Aorta (tissue), 5 donors: Measurements from ENCODE around the gene CRTC1. TPM values are rescaled to one million over a fixed set of nuclear protein-coding genes. Genes with fewer than 3 reads are reported as not detected.

ENCODE experiments used
- ATAC-seq: fragments of 200-7000 bp; cut with Tn5 transposase; one replicate; pipeline ENCODE4 v1.9.1; 2022; ENCODE audit warnings: moderate library complexity; ENCODE audit not compliant: low FRiP score
- DNase-seq, 2 donors: peaks; one replicate each; pipeline ENCODE4 v3.0.0-alpha.2; 2020
- H3K27ac ChIP-seq, 2 donors: one replicate each; pipeline ENCODE4 v1.5.1; 2013; ENCODE audit warnings: low read length in 2 of 2, mild to moderate bottlenecking in 2 of 2, moderate library complexity in 2 of 2, control low read depth in 1 of 2, inconsistent platforms in 1 of 2, low read depth in 1 of 2
- H3K27me3 ChIP-seq, 2 donors: one replicate each; pipeline ENCODE4 v1.6.1; 2013; ENCODE audit warnings: control low read depth in 1 of 2, low read length in 1 of 2, mild to moderate bottlenecking in 1 of 2, moderate library complexity in 1 of 2; ENCODE audit not compliant: insufficient read depth in 2 of 2, control insufficient read depth in 1 of 2
- H3K36me3 ChIP-seq, 2 donors: one replicate each; pipeline ENCODE4 v1.6.1; 2013; ENCODE audit warnings: control low read depth in 1 of 2, low read length in 1 of 2, mild to moderate bottlenecking in 1 of 2; ENCODE audit not compliant: insufficient read depth in 2 of 2, control insufficient read depth in 1 of 2
- H3K4me1 ChIP-seq, 2 donors: one replicate each; pipeline ENCODE4 v1.6.1; 2013; ENCODE audit warnings: low read length in 2 of 2, control low read depth in 1 of 2, mild to moderate bottlenecking in 1 of 2, moderate library complexity in 1 of 2; ENCODE audit not compliant: insufficient read depth in 2 of 2, control insufficient read depth in 1 of 2
- H3K4me3 ChIP-seq, 2 donors: one replicate each; pipeline ENCODE4 v1.5.1; 2013; ENCODE audit warnings: low read length in 2 of 2, control low read depth in 1 of 2, mild to moderate bottlenecking in 1 of 2
- H3K9me3 ChIP-seq: one replicate; pipeline ENCODE4 v1.6.1; 2013; ENCODE audit warnings: mild to moderate bottlenecking, low read length; ENCODE audit not compliant: control insufficient read depth
- WGBS, 2 donors: extraction: QIAGEN DNeasy Blood & Tissue Kit; methylation state at CpG; one replicate each; pipeline ENCODE4 v1.1.7; 2013; 5-methylcytosine and 5-hydroxymethylcytosine counted together
- intact Hi-C, 2 donors: fragments of 100-400 bp; cut with DNase I; formaldehyde crosslinking; loops; one replicate each; pipeline versions ENCODE4 v1.14.2 to v1.15.0; 2022
- polyA plus RNA-seq, 2 donors: library from polyadenylated mRNA; stranded (reverse); fragments of 200-250 nt; gene quantifications; one replicate each; pipeline ENCODE4 v1.2.3, GENCODE V29; 2013
- total RNA-seq, 2 donors: library from RNA; stranded (reverse); fragmentation: NEBNext Ultra II Directional; extraction: Animal tissue kit (Norgen Biotek cat#: 25700); gene quantifications; one replicate each; pipeline ENCODE4 v1.2.1, GENCODE V29; 2021
- donor health status: healthy with polysubstance abuse.
- donor health status: Bipolar disorder and iron deficiency.
- donor health status: DM: no; HTN: no; CAD: no.
- donor health status: DM: no; HTN: no; CAD: no.
- donor health status: DM: yes; HTN: yes; CAD: no.

CRTC1 gene
- total and polyA plus RNA-seq, 4 donors, result 3.6 to 16.5 (median 10.7) TPM

- ATAC-seq (no peak), DNase-seq (no peak)
- no peaks in the 10 kb centered on the region for H3K36me3 ChIP-seq
- intact Hi-C loops, result no loop called here
- H3K4me3 ChIP-seq, result no peak overlapping the region
- no peak overlapping the region for H3K27ac ChIP-seq
- H3K27me3 ChIP-seq, result no peaks in the 10 kb centered on the region
- no peaks in the 10 kb centered on the region for H3K4me1 ChIP-seq
- 90% methylated on average over 26 to 27 of the region's 27 CpGs for WGBS, 2 donors
- no peaks in the 10 kb centered on the region for H3K9me3 ChIP-seq
These were observed 77.2 kb downstream of the CRTC1 start for GRCh38 chr19:18760440-18761383.

GRCh38 chr19:18761531-18762110, 78.1 kb downstream of the CRTC1 start:
- ATAC-seq, result peak; percentile 21
- Histone ChIP-seq H3K4me3 (no peak overlapping the region), H3K27me3 (no peaks in the 10 kb centered on the region), H3K4me1 (no peaks in the 10 kb centered on the region), H3K27ac (no peak overlapping the region), H3K36me3 (no peaks in the 10 kb centered on the region), H3K9me3 (no peaks in the 10 kb centered on the region)
- no peak for DNase-seq
- intact Hi-C loops, result no loop called here
- 79 to 84% methylated on average over 16 of the region's 16 CpGs for WGBS, 2 donors

GRCh38 chr19:18762125-18763023, 78.9 kb downstream of the CRTC1 start:
- Histone ChIP-seq H3K27ac (no peak overlapping the region), H3K36me3 (no peaks in the 10 kb centered on the region), H3K9me3 (no peaks in the 10 kb centered on the region), H3K4me1 (no peaks in the 10 kb centered on the region), H3K27me3 (no peaks in the 10 kb centered on the region), H3K4me3 (no peak overlapping the region)
- DNase-seq (peak in 1 of 2 donors; percentile 73), ATAC-seq (peak; percentile 51)
- intact Hi-C loops, result no loop called here
- WGBS, 2 donors, result 22 to 23% methylated on average over 34 to 35 of the region's 35 CpGs

GRCh38 chr19:18763674-18764590, 80.5 kb downstream of the CRTC1 start:
- Histone ChIP-seq H3K9me3 (no peaks in the 10 kb centered on the region), H3K27ac (no peak overlapping the region), H3K27me3 (no peaks in the 10 kb centered on the region), H3K36me3 (no peaks in the 10 kb centered on the region), H3K4me3 (no peak overlapping the region), H3K4me1 (no peaks in the 10 kb centered on the region)
- intact Hi-C loops, result no loop called here
- no peak for ATAC-seq
- WGBS, 2 donors, result 91 to 93% methylated on average over 41 of the region's 41 CpGs
- DNase-seq, result no peak

DNA sequence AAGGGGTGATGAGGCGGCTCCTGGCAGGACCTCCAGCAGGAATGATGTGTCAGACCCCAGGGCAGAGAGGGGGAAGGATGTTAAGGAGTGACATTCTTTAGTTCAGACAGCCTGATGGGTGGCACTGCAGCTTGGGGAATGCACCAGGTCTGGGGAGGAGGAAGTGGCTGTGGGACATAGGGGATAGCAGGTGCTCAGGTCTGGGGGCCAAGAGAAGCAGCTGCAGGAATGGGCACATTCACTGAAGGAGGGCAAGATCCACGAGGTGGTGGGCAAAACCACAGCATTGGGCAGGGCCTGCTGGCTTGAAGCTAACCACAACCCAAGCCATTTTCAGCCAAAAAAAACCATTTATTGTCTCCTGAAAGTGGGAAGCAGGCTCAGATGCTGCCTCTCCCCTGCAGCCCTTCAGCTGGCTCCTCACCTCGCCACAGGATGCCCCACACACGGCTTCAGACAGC, 81.1 kb downstream of the CRTC1 start:
- WGBS, 2 donors, result 86 to 88% methylated on average over 4 of the region's 4 CpGs

DNA sequence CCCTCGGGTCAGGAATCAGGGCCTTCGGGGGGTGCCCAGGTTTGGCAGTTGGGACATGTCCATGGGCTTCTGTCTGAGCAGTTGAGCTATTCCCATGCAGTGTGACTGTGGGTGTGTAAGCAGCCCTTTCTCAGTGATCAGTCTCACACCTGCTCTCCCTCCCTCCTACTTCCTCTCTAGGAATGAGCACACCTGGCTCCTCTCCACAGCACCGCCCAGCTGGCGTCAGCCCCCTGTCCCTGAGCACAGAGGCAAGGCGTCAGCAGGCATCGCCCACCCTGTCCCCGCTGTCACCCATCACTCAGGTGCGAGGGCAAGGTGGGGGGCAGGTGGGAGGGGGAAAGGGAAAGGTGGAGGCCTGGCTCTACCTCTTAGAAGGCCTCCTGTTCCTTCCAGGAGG, 81.7 kb downstream of the CRTC1 start:
- Histone ChIP-seq H3K9me3 (no peaks in the 10 kb centered on the region), H3K27me3 (no peaks in the 10 kb centered on the region), H3K4me3 (no peak overlapping the region), H3K4me1 (no peaks in the 10 kb centered on the region), H3K27ac (no peak overlapping the region), H3K36me3 (no peaks in the 10 kb centered on the region)
- DNase-seq (no peak), ATAC-seq (no peak)
- 94 to 97% methylated on average over 8 of the region's 8 CpGs for WGBS, 2 donors
- intact Hi-C loops, result no loop called here

More for the DNA sequence above, 81.1 kb downstream of the CRTC1 start:
- H3K4me1 ChIP-seq, result no peaks in the 10 kb centered on the region
- no peak for DNase-seq
- intact Hi-C loops, result no loop called here
- no peaks in the 10 kb centered on the region for H3K27me3 ChIP-seq
- no peaks in the 10 kb centered on the region for H3K9me3 ChIP-seq
- H3K4me3 ChIP-seq, result no peak overlapping the region
- H3K36me3 ChIP-seq, result no peaks in the 10 kb centered on the region
- ATAC-seq, result no peak
- H3K27ac ChIP-seq, result no peak overlapping the region

DNA sequence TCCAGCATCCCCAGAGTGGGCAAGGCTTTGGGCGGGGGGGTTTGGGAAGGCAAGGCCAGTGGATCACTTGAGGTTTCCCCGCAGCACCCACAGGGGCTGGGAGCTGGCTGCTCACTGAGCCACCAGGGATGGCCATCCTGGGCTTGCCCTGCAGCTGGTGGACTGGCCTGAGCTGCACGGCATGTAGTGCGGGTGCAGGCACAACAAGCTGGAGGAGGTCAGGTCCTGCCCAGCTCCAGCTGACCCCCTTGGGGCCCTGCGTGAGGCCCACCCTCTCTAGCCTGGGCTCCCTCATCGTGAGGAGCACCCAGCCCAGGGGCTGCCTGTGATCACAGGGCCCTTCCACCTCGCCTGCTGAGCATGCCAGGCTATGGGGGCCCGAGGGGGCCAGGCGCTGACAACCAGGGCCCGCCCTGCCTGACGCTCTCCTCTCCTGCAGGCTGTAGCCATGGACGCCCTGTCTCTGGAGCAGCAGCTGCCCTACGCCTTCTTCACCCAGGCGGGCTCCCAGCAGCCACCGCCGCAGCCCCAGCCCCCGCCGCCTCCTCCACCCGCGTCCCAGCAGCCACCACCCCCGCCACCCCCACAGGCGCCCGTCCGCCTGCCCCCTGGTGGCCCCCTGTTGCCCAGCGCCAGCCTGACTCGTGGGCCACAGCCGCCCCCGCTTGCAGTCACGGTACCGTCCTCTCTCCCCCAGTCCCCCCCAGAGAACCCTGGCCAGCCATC, 84.7 kb downstream of the CRTC1 start:
- peak in 1 of 2 donors; percentile 46 for DNase-seq
- H3K36me3 ChIP-seq, result no peaks in the 10 kb centered on the region
- no peak for ATAC-seq

More for the DNA sequence above, 84.7 kb downstream of the CRTC1 start:
- H3K27ac ChIP-seq, result no peak overlapping the region
- no peak overlapping the region for H3K4me3 ChIP-seq
- intact Hi-C loops, result no loop called here
- no peaks in the 10 kb centered on the region for H3K27me3 ChIP-seq
- 82 to 83% methylated on average over 27 to 30 of the region's 30 CpGs for WGBS, 2 donors
- H3K9me3 ChIP-seq, result no peaks in the 10 kb centered on the region
- H3K4me1 ChIP-seq, result no peaks in the 10 kb centered on the region
